Activated naive CD8-positive, alpha-beta T cell treated with anti-CD3 and anti-CD28 coated beads, Interleukin-2, amount 50 U/mL, for 16 hours (primary cell): Measurements from ENCODE around the gene LHFPL2.
"Not testable (repeated sequence)": the region's sequence is repeated elsewhere in the genome, so short reads cannot be mapped to it uniquely, and the experiment has no call there.

Source experiments
- DNase-seq: peaks from one replicate; pipeline ENCODE4 v3.0.0-alpha.2; 2020; ENCODE audit warnings: low read depth, low spot score

Gene LHFPL2, protein sequence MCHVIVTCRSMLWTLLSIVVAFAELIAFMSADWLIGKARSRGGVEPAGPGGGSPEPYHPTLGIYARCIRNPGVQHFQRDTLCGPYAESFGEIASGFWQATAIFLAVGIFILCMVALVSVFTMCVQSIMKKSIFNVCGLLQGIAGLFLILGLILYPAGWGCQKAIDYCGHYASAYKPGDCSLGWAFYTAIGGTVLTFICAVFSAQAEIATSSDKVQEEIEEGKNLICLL

DNA sequence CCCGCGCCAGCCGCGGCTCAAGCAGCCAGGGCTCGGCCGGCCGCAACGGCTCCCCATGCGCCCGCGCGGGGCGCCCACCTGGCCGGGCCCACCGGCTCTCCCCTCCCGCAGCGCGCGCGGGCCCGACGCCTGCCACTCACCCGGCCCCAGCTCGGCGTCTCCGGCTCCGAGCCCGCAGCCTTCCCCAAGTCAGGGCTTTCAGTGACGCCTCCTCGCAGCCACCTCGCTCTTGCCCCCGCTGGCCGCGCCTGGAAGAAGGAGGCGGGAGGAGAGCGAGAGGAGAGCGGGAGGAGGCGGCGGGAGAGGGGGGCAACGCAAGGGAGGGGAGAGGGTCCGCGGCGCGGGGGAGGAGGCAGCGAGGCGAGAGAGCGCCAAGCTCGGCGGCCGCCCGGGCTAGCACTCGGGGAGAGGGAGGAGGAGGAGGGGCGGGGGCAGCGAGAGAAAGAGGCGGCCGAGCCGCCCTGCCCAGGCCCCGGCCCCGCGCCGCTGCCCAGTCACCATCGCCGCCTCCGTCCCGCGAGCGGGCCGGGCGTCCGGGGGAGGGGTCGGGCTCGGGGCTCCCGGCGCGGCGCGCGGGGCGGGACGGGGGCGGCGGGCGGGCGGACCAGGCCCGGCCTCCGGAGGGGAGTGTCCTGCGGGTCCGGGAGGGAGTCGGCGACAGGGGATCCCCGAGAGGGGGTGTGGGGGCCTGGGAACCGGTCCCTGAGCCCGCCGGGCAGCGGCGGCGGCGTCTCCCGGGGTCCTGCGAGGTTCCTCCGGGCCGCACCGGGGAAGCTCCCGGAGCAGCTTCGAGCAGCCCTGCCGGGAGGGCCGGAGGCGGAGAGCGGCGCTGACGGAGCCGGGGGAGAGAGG, at the start of gene LHFPL2:
LHFPL2 (minus strand) TSS at position 414 of the 852 bp plus-strand sequence. CDS start 138,559 bp downstream, outside the sequence.
- no peak for DNase-seq

DNA sequence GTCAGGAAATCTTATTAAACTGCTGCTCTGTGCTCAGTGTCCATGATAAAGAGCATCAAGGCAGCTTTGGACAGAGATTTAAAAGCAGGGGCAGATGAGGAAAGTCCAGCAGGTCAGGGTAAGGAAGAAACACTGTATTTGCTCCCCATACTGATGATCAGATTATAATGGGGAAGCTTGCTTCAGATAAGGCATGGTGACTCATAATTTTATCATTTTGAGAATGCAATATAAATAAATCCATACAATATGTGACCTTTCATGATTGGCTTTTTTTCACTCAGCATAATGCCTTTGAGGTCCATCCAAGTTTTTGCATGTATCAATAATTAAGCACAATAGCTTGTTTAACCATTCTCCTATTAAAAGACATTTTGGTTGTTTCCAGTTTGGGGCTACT, 48.1 kb upstream of the LHFPL2 start:
- DNase-seq = no peak

DNA sequence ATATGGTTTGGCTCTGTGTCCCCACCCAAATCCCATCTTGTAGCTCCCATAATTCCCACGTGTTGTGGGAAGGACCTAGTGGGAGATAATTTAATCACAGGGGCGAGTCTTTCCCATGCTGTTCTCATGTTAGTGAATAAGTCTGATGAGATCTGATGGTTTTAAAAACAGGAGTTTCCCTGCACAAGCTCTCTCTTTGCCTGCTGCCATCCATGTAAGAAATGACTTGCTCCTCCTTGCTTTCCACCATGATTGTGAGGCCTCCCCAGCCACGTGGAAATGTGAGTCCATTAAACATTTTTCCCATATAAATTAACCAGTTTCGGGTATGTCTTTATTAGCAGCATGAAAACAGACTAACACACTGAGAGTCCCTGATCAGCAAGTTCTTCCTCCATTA, 47.5 kb upstream of the LHFPL2 start:
- not testable (repeated sequence) for DNase-seq

DNA sequence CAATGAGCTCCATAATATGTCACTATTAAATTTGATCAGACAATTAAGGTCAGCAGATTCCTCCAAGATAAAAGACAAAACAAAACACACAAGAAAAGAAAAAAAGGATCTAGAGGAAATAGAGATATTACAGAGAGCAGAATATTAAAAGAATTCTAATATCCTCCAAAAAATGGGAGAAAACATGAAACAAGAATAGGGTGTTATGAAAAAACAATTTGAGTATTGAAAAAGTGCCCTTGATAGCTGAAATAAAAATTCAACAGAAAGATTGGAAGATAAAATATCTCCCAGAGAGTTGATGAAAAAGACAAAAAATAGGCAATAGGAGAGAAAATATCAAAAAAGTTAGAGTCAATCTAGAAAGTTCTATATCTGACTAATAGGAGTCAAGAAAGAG, 44.8 kb upstream of the LHFPL2 start:
- no peak for DNase-seq

DNA sequence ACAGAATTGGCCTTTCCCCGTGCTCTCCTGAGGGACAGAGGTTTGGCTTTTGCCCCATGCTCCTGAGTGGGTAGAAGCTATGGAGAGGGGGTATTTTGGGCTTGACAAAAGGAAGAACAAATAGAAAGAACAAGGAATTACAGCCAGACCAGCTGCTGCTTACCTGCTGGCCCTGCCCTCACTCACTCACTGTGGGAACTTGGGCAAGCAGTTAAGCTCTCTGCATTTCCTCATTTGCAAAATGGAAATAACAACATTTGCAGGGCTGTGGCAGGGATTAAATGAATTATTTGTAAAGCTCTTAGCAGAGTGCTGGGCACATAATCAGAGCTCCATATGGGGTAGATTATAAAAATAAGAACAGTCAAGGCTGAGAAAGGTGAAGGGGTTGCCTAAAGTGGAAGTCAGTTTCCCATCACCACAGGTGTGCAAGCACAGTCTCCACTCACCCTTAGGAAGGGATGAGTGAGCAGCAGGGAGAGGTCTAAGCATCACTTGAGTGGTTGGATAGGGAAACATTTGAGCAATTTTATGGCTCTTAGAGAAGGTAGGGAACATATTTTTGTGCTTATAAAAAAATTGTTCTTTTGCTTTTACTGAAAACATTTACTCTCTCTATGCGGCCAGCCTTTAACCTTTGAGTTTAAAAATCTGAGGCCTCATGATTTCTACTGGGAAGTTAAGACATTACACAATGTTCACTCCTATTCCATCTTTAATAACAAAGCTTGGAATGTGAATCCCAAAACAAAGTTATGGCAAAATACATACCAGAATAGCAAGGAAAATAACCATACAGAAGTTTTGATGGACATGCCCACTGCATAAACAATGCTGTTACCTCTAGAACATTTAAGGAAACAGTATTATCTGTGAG, 42.8 kb upstream of the LHFPL2 start:
- DNase-seq = no peak

DNA sequence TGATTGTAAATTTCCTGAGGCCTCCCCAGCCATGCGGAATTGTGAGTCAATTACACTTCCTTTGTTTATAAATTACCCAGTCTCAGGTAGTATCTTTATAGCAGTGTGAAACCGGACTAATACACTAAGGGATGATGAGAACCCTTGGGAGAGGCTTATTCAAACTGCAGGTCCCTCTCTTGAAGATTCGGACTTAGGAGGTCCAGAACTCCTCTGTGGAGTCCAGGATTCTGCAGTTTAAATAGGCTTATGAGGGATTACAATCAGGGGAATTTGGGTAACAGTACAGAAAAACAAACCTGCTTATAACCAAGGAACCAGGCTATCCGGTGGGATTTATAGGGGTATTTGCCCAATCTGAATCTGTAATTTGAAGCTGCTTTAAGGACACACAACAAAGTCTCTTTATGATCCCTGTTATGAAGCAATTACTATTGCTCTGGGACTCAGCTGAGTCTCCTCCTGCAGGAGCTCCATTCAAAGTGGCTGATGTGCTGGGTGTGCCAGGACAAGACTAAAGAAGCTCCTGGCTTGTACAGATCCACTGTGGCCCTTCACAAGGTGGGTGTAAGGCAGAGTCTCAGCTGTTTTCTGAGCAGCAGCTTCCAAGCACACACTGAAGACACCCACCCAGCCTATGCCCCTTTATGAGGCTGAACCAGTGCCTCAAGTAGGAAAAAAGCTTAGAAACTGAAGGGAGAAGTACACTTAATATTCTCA, 41.8 kb upstream of the LHFPL2 start:
- no peak for DNase-seq

DNA sequence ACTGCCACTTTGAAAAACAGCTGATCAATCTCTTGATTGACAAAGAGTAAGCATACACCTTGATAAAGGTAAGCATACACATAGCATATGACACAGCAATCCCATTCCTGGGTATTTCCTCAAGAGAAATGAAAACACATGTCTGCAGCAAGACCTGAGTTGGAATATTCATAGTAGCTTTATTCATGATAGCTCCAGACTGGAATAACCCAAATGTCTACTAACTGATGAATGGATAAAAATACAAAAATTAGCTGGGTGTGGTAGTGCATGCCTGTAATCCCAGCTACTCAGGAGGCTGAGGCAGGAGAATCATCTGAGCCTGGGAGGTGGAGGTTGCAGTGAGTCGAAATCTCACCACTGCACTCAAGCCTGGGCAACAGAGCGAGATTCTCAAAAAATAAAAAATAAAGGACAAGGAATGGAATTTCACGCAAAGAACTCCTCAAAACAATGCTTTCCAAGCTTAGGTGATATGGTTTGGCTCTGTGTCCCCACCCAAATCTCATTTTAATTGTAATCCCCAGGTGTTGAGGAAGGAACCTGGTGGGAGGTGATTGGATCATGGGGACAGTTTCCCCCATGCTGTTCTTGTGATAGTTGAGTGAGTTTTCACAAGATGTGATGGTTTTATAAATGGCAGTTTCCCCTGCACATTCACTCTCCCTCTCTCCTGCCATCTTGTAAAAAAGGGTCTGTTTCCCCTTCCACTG, 41.1 kb upstream of the LHFPL2 start:
- DNase-seq = no peak

DNA sequence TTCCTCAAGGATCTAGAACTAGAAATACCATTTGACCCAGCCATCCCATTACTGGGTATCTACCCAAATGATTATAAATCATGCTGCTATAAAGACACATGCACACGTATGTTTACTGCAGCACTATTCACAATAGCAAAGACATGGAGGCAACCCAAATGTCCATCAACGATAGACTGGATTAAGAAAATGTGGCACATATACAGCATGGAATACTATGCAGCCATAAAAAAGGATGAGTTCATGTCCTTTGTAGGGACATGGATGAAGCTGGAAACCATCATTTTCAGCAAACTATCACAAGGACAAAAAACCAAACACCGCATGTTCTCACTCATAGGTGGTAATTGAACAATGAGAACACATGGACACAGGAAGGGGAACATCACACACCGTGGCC, 38.9 kb upstream of the LHFPL2 start:
- DNase-seq = not testable (repeated sequence)

DNA sequence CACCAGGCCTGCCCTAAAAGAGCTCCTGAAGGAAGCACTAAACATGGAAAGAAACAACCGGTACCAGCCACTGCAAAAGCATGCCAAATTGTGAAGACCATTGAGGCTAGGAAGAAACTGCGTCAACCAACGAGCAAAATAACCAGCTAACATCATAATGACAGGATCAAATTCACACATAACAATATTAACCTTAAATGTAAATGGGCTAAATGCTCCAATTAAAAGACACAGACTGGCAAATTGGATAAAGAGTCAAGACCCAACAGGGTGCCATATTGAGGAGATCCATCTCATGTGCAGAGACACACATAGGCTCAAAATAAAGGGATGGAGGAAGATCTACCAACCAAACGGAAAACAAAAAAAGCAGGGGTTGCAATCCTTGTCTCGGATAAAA, 35.3 kb upstream of the LHFPL2 start:
- not testable (repeated sequence) for DNase-seq

DNA sequence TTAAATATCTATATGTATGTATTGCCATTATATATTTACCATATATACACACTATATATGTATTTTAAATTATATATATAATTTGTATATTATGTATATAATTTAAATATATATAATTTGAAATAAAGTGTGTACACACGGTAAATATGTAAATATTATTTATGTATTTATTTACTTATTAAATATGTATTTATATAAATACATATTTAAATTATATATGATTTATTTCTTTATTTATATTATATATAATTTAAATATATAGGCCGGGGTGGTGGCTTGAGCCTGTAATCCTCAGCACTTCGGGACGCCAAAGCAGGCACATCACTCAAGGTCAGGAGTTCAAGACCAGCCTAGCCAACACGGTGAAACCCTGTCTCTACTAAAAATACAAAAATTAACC, 31.3 kb upstream of the LHFPL2 start:
- no peak for DNase-seq

DNA sequence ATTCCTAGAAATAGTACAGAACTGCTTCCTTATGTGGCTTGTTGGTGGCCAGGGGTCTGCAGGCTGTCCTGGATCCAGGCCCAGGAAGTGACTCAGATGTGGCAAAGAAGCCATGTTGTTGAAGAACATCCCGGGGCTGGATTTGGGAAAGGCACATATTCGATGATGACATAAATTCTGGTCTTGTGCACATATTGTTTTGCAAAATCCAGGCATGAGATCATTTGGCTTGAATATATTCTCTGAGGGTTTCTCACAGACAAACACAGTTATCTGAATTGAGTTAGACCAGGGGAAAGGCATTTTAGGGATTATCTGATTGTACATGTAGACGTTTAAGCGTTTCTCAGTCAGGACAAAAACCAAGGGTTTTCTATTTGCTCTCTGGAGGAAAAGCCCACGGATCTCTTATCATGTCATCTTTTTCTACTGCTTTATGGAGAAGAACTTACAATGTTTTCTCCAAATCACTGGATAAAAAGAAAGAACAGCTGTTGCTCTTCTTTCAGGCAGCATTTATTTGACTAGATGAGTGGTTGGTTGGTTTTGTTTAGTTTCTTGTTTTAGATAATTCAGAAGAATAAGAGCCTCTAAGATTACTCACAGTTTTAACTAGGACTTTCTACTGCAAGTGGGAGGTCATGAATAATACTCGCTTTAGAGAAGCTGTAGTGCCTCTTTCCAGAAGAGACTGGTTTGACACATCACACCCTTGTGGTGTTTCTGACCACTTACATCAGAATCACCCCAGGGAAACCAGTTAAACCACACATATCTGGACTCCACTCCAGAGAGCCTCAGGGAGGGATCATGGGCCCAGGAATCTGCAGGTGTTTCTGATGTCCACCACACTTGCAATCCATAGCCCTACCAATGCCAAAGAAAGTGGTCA, 29.5 kb upstream of the LHFPL2 start:
- no peak for DNase-seq

DNA sequence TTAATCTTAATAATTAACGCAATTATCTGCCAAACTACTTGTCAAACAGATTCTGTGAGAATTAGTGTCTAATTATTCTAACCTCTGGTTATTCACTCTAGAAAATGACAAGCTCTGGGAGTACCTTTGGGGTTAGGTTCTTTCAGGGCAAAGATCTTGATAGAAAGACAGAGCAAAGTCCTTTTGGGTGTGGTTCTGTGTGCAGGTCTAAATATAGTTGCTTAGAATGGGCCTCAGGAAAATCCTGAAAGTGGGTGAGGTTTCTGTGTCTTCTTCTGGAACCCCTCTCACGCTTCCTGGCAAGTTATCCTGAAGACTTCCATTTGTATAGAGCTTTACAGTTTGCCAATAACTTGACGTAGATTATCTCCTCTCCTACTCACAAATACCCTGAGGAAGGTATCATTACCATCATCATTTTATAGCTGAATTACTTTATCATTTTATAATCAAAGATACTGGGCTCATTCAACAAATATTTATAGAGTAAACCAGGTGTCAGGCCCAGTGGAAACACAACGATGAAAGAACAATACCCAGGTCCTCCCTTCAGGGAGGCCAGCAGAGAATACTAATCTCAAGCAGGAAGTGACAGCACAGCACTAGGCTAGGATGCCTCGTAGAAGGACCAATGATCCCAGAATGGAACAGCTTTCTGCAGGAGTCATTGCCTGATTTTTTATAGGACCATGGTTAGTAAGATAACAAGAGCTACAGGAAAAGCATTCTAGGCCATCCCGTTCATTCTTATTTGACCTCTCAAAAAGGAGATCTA, 27.6 kb upstream of the LHFPL2 start:
- no peak for DNase-seq

DNA sequence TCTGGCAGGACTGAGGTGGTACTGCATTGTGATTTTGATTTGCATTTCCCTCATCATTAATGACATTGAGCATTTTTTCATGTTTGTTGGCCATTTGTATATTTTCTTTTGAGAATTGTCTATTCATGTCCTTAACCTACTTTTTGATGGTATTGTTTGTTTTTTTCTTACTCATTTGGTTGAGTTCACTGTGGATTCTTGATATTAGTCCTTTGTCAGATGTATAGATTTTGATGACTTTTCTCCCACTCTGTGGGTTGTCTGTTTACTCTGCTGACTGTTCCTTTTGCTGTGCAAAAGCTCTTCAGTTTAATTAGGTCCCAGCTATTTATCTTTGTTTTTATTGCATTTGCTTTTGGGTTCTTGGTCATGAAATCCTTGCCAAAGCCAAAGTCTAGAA, 25.3 kb upstream of the LHFPL2 start:
- not testable (repeated sequence) for DNase-seq

DNA sequence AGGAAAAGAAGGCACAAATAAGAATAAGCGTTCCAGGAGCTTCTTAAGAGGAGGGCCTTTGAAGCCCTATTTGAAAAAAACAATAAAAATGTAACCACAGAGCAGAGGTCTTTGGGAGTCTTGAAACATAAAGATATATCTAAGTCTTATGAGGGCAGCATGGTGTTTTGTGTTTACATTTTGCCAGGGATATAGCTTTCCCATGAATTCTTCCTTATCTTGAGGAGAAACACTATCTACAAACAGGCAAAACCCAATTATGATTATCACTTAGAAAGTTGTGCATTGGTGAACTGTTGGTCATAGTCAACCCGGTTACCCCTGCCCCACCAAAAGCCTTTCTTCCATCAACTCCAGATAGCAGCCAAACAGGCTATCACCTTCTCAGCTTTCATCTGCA, 23.6 kb upstream of the LHFPL2 start:
- no peak for DNase-seq

DNA sequence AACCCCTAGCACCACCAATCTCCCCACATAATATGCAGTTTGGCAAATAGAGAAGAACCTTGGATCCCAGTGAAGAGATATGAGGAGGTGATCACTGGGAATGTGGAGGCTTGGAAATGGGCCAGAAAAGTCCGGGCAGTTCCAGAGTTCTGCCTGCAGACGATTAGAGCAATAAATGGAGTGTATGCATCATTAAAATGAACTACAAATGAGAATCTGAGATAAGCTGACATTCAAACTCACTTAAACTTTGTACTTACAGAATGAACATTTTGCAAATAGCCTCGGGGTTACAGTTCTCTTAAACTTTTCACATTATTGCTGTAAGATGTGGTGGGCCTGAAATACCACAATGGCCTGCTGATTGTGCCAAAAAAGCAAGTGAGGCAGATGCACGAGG, 23.0 kb upstream of the LHFPL2 start:
- no peak for DNase-seq

DNA sequence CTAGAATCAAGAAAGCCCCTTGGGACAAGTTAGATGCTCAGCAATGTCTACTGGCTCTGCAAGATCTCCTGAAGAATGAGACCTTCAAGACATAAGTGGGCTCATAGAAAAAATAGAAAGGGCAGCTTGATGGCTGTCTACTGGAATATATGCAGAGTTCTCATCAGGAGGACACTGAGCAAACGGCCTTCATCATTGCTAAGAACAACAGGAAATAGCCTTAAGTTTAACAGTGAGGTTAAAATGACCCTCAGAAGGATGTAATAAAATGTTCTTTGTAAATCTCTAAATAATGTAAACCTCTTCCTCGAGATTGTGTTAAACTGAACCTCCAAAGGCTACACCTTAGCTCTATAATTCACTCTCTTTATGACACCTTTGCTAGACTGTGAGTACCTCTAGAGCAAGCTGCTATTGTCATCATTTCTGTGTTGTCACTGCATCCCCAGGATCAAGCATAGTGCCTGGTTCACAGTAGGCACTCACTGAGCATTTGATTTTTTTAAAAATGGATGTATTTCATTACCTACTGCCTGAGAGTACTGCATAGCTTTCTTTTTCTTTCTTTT, 22.2 kb upstream of the LHFPL2 start:
- DNase-seq = no peak

DNA sequence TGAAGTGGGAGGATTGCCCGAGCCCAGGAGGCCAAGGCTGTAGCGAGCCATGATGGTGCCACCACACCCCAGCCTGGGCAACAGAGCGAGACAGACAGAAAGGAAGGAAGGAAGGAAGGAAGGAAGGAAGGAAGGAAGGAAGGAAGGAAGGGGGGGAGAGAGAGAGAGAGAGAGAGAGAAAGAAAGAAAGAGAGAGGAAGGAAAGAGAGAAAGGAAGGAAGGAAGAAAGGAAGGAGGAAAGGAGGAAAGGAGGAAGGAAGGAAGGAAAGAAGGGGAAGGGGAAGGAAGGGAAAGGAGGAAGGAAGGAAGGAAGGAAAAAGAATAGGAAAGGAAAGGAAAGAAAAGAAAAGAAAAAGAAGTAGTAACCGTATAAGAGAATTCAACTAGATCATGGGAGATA, 20.8 kb upstream of the LHFPL2 start:
- DNase-seq = no peak

DNA sequence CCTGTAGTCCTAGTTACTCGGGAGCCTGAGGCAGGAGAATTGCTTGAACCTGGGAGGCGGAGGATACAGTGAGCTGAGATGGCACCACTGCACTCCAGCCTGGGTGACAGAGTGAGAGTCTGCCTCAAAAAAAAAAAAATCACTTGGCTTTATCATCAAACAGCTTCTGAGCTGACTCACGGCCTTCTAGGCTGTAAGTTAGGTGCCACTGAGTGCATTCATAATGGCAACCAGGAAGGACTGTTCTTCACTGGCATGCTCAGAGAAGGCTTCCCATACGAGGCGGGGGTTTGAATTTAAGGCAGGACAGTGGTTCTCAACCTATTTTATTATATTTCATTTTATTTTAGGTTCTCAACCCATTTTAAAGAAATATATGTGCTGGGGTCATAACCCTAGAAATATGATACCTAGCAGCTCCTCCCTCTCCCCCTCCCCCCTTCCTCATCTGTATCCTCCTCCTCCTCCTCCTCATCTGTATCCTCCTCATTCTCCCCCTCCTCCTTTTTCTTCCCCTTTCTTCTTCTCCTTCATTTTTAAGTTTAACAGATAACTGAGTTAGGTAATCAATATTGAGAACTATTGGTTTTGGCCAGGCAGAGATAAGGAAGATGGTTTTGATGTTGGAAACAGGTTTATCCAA, 19.0 kb upstream of the LHFPL2 start:
- no peak for DNase-seq
